GM19468 (cell line): ENCODE data around the gene LAMB4.

ENCODE experiments used
- ATAC-seq: cut with Tn5 transposase; IDR thresholded peaks from one replicate; pipeline ENCODE4 v1.9.1; 2021; ENCODE audit warnings: mild to moderate bottlenecking, moderate library complexity, moderate number of reproducible peaks; ENCODE audit not compliant: unreplicated experiment; ENCODE audit errors: extremely low read depth

The LAMB4 gene

GRCh38 chr7:108130261-108130660, at the start of gene LAMB4:
Gene LAMB4 (minus strand): TSS chr7:108130361. CDS start chr7:108123164, 7,197 bp downstream.
- no peak for ATAC-seq

GRCh38 chr7:108178398-108178797, 48.2 kb upstream of the LAMB4 start:
- no peak for ATAC-seq

- no peak for ATAC-seq
Observed at GRCh38 chr7:108171164-108171563, 41.0 kb upstream of the LAMB4 start.

GRCh38 chr7:108170251-108170650, 40.1 kb upstream of the LAMB4 start:
- no peak for ATAC-seq

GRCh38 chr7:108167460-108167859, 37.3 kb upstream of the LAMB4 start:
- ATAC-seq, result no peak

GRCh38 chr7:108166687-108167086, 36.5 kb upstream of the LAMB4 start:
- ATAC-seq, result no peak

- no peak for ATAC-seq
Observed at GRCh38 chr7:108165723-108166122, 35.6 kb upstream of the LAMB4 start.

- no peak for ATAC-seq
Observed at GRCh38 chr7:108164946-108165345, 34.8 kb upstream of the LAMB4 start.

- no peak for ATAC-seq
Observed at GRCh38 chr7:108164342-108164741, 34.2 kb upstream of the LAMB4 start.

GRCh38 chr7:108158776-108159175, 28.6 kb upstream of the LAMB4 start:
- ATAC-seq, result no peak

- ATAC-seq, result no peak
Observed at GRCh38 chr7:108157606-108158335, 27.6 kb upstream of the LAMB4 start.

- no peak for ATAC-seq
Observed at GRCh38 chr7:108156897-108157605, 26.9 kb upstream of the LAMB4 start.

GRCh38 chr7:108152198-108152597, 22.0 kb upstream of the LAMB4 start:
- ATAC-seq, result no peak

- ATAC-seq, result no peak
Observed at GRCh38 chr7:108149908-108150307, 19.7 kb upstream of the LAMB4 start.

GRCh38 chr7:108149119-108149518, 19.0 kb upstream of the LAMB4 start:
- no peak for ATAC-seq

GRCh38 chr7:108147031-108147563, 16.9 kb upstream of the LAMB4 start:
- no peak for ATAC-seq

- ATAC-seq, result no peak
Observed at GRCh38 chr7:108146070-108146842, 16.1 kb upstream of the LAMB4 start.

GRCh38 chr7:108145401-108145800, 15.2 kb upstream of the LAMB4 start:
- no peak for ATAC-seq

GRCh38 chr7:108144931-108145330, 14.8 kb upstream of the LAMB4 start:
- ATAC-seq, result no peak

GRCh38 chr7:108143658-108144420, 13.7 kb upstream of the LAMB4 start:
- ATAC-seq, result no peak
